HL-60 (cell line): ENCODE measurements around the gene GPR32.

Experiments used
- CTCF ChIP-seq: IDR thresholded peaks from one replicate; pipeline ENCODE4 v1.5.1; 2011; ENCODE audit warnings: low read length, control low read depth, inconsistent platforms; ENCODE audit not compliant: insufficient read depth
- POLR2AphosphoS5 ChIP-seq: IDR thresholded peaks from 2 replicates; pipeline ENCODE4 v1.6.1; 2012; ENCODE audit warnings: low read depth
- SPI1 ChIP-seq: IDR thresholded peaks from 2 replicates; pipeline ENCODE4 v1.6.1; 2012; ENCODE audit warnings: low read depth, mild to moderate bottlenecking, borderline replicate concordance

- no peak for TF ChIP-seq CTCF
- no peak for TF ChIP-seq SPI1
- no peak for TF ChIP-seq POLR2AphosphoS5
Measured at GRCh38 chr19:50750010-50750409, 20.3 kb upstream of the GPR32 start.
